HFF-Myc (cell line): ENCODE results near the gene TRAPPC5.

Experiments
- DNase-seq: peaks from one replicate; pipeline ENCODE4 v3.0.0-alpha.2; 2011; ENCODE audit warnings: low read depth; ENCODE audit errors: extremely low read depth
- H3K4me3 ChIP-seq: replicated peaks from 2 replicates; pipeline ENCODE4 v1.5.1; 2011; ENCODE audit warnings: low read depth, mild to moderate bottlenecking, control low read depth, low read length
- CTCF ChIP-seq: IDR thresholded peaks from 2 replicates; pipeline ENCODE4 v1.5.1; 2012; ENCODE audit warnings: mild to moderate bottlenecking, low read depth, low read length, control low read depth; ENCODE audit errors: missing control alignments

TRAPPC5 gene

GRCh38 chr19:7705387-7706187 is 25.0 kb downstream of the TRAPPC5 start:
- no peak for DNase-seq
- TF ChIP-seq CTCF, result no peak

GRCh38 chr19:7706188-7706954 is 25.7 kb downstream of the TRAPPC5 start:
- no peak for DNase-seq
- no peak overlapping the region for H3K4me3 ChIP-seq
- no peak for TF ChIP-seq CTCF

More at GRCh38 chr19:7705387-7706187, 25.0 kb downstream of the TRAPPC5 start:
- H3K4me3 ChIP-seq, result no peak overlapping the region

- no peak for DNase-seq
- no peak for TF ChIP-seq CTCF
- no peak overlapping the region for H3K4me3 ChIP-seq
Observed at GRCh38 chr19:7706955-7707456, 26.4 kb downstream of the TRAPPC5 start.

- no peak overlapping the region for H3K4me3 ChIP-seq
- DNase-seq, result no peak
- TF ChIP-seq CTCF, result no peak
Observed at GRCh38 chr19:7709932-7710460, 29.4 kb downstream of the TRAPPC5 start.

GRCh38 chr19:7710616-7711015 is 30.0 kb downstream of the TRAPPC5 start:
- no peak for DNase-seq
- no peak for TF ChIP-seq CTCF
- H3K4me3 ChIP-seq, result no peak overlapping the region

GRCh38 chr19:7715671-7716070 is 35.0 kb downstream of the TRAPPC5 start:
- no peak overlapping the region for H3K4me3 ChIP-seq
- TF ChIP-seq CTCF, result no peak
- DNase-seq, result no peak
